Heart left ventricle (tissue), 16 donors: ENCODE results near the gene ENOX1. TPM values are rescaled to one million over a fixed set of nuclear protein-coding genes. Genes with fewer than 3 reads are reported as not detected.

ENCODE experiments used
- ATAC-seq, 4 donors: fragments of 200-7000 bp; cut with Tn5 transposase; one replicate each; pipeline ENCODE4 v1.9.1; 2020 to 2022; ENCODE audit warnings: moderate library complexity in 4 of 4, mild to moderate bottlenecking in 3 of 4, moderate number of reproducible peaks in 1 of 4
- DNase-seq, 5 donors: peaks; one replicate each; pipeline ENCODE4 v3.0.0-alpha.2; 2020
- H3K27ac ChIP-seq, 12 donors: fragments of 200-600 bp; sonication (generic) in 4 of 12; one replicate each; pipeline versions ENCODE4 v1.5.0 to v1.8.0; 2016 to 2022; ENCODE audit warnings: mild to moderate bottlenecking in 2 of 12
- H3K27me3 ChIP-seq, 9 donors: fragments of 200-600 bp; sonication (generic) in 2 of 9; one replicate each; pipeline versions ENCODE4 v1.5.1 to v1.8.0; 2016 to 2022; ENCODE audit warnings: mild to moderate bottlenecking in 3 of 9
- H3K36me3 ChIP-seq, 9 donors: fragments of 200-600 bp; sonication (generic) in 2 of 9; one replicate each; pipeline versions ENCODE4 v1.5.0 to v1.8.0; 2018 to 2022; ENCODE audit warnings: mild to moderate bottlenecking in 2 of 9
- H3K4me1 ChIP-seq, 12 donors: fragments of 200-600 bp; sonication (generic) in 4 of 12; one replicate each; pipeline versions ENCODE4 v1.5.0 to v1.8.0; 2016 to 2022; ENCODE audit warnings: mild to moderate bottlenecking in 3 of 12
- H3K4me3 ChIP-seq, 12 donors: fragments of 200-600 bp; sonication (generic) in 4 of 12; one replicate each; pipeline versions ENCODE4 v1.5.0 to v1.8.0; 2017 to 2022; ENCODE audit warnings: mild to moderate bottlenecking in 9 of 12, moderate library complexity in 4 of 12
- H3K9me3 ChIP-seq, 12 donors: fragments of 200-600 bp; sonication (generic) in 4 of 12; one replicate each; pipeline versions ENCODE4 v1.5.0 to v1.8.0; 2016 to 2022; ENCODE audit warnings: mild to moderate bottlenecking in 1 of 12
- CTCF ChIP-seq, 12 donors: fragments of 200-600 bp; sonication (generic) in 4 of 12; IDR thresholded peaks; one replicate each; pipeline versions ENCODE4 v1.5.0 to v1.8.0; 2018 to 2022; ENCODE audit warnings: antibody characterized with exemption in 12 of 12, mild to moderate bottlenecking in 5 of 12
- POLR2A ChIP-seq, 2 donors: fragments of 450-650 bp; IDR thresholded peaks; one replicate each; pipeline ENCODE4 v1.6.1; 2017; ENCODE audit warnings: antibody characterized with exemption in 2 of 2, mild to moderate bottlenecking in 2 of 2, moderate library complexity in 2 of 2
- WGBS, 4 donors: extraction: QIAGEN DNeasy Blood & Tissue Kit in 2 of 4; methylation state at CpG; one replicate each; pipeline versions ENCODE4 v1.1.5 to v1.1.7; 2013 to 2018; 5-methylcytosine and 5-hydroxymethylcytosine counted together
- intact Hi-C, 10 donors: fragments of 100-400 bp; cut with DNase I; formaldehyde crosslinking; loops; one replicate each; pipeline versions ENCODE4 v1.11.1 to v1.14.2; 2022
- polyA plus RNA-seq, 2 donors: library from polyadenylated mRNA; stranded (reverse); fragments of 200-250 nt; gene quantifications; one replicate each; pipeline ENCODE4 v1.2.3, GENCODE V29; 2013
- total RNA-seq, 9 donors: library from RNA; depleted of rRNA in 2 of 9; stranded (reverse); fragments of >200 nt in 2 of 9; fragmentation: NEBNext Ultra II Directional in 3 of 9; extraction: Animal tissue kit (Norgen Biotek cat#: 25700) in 3 of 9; gene quantifications; one replicate each; pipeline versions ENCODE4 v1.1.0 to v1.2.4, GENCODE V29; 2016 to 2023
- donor health status: ischemic (EF 13 %, LVEDD 7.1; RV severe dilation, severe dysfunction).
- donor health status: healthy with polysubstance abuse.
- donor health status: DM: no; HTN: yes; CAD: no.
- donor health status: DM: no; HTN: no; CAD: no.
- donor health status: ischemic (EF 25% LVEDD 6.9; RV normal size, moderate dysfunction).
- donor health status: ischemic (EF 25% LVEDD 5.7; RV mildly dilated, moderate dysfunction).
- donor health status: healthy.
- donor health status: DM: yes; HTN: yes; CAD: no.
- donor health status: ischemic (EF 35%, LVEDD 5.7; RV mildly dilated, moderate dysfunction).
- donor health status: nonischemic (EF 11% LVEDD 7.7; RV severe dilation, severe dysfunction).
- donor health status: DM: yes; HTN: yes; CAD: no.
- donor health status: PGD.
- donor health status: ischemic (EF 29% LVEDD 5.4; RV normal size, mild dysfunction).
- donor health status: nonischemic (EF 23%, LVEDD 6.1; RV moderate dilation, normal function).

The ENOX1 gene
- total and polyA plus RNA-seq, 11 donors, result 2.0 to 10.1 (median 5.4) TPM

DNA sequence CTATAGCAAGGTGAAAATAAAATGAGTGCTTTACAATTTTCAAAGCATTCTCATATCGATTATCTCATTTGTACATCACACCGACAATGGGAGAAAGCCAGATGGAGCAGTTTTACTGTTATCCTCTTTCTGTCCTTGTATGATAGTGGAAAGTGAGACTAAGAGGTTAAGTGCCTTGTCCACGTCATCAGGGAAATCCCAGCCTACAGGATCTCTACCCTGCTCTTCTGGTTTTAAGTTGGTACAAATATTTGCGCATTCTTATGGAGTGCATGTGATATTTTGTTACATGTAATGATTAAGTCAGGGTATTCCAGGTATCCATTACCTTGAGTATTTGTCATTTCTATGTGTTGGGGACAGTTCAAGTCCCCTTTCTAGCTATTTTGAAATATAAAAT, 12.4 kb upstream of the ENOX1 start:
- H3K4me3 ChIP-seq, result no peak overlapping the region
- no peak for ATAC-seq
- WGBS, 4 donors, result 77 to 86% (median 82%) methylated on average over 4 of the region's 4 CpGs
- no peaks in the 10 kb centered on the region for H3K9me3 ChIP-seq
- DNase-seq, result no peak
- no peak overlapping the region for H3K27ac ChIP-seq
- TF ChIP-seq POLR2A (IDR thresholded peaks at IDR 0.05) (no peak), CTCF (IDR thresholded peaks at IDR 0.05) (no peak)
- H3K36me3 ChIP-seq, result no peaks in the 10 kb centered on the region
- peaks cover 0 to 8% (median 0%) of the 10 kb centered on the region in 12 donors for H3K4me1 ChIP-seq
- intact Hi-C loops, result loop anchor here in 2 of 10 donors (5.0 to 10.0 kb wide), 2 partner anchors 494 to 1202 kb away; no protein-coding TSS in a partner anchor
- no peaks in the 10 kb centered on the region for H3K27me3 ChIP-seq

DNA sequence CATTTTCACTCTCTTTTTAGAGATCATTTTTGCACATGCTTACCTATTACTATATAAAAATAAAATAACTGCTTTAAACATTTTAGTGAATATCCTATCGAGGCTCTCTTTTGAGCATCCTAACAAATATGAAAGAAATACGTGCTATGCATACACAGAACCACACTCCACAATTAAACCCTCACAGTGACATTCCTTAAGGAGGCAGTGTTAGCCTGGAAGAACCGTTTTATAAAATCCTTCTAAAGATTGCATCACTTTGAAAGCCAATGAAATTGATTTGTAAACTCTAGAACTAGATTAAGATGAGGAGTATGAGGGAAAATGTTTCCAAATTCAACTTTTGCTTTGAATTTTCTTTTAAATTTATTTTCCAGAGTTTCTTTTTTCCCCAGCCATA, 11.1 kb upstream of the ENOX1 start:
- WGBS, 4 donors, result 73 to 78% (median 75%) methylated on average over 3 of the region's 3 CpGs
- no peaks in the 10 kb centered on the region for H3K9me3 ChIP-seq
- DNase-seq (no peak), ATAC-seq (no peak)
- intact Hi-C loops, result loop anchor here in 2 of 10 donors (5.0 to 10.0 kb wide), 2 partner anchors 493 to 1201 kb away; no protein-coding TSS in a partner anchor
- H3K27ac ChIP-seq, result no peak overlapping the region
- H3K27me3 ChIP-seq, result no peaks in the 10 kb centered on the region
- peaks cover 0 to 8% (median 0%) of the 10 kb centered on the region in 12 donors for H3K4me1 ChIP-seq
- no peak for TF ChIP-seq POLR2A (IDR thresholded peaks at IDR 0.05)
- TF ChIP-seq CTCF (IDR thresholded peaks at IDR 0.05), result no peak
- no peaks in the 10 kb centered on the region for H3K36me3 ChIP-seq
- no peak overlapping the region for H3K4me3 ChIP-seq

GRCh38 chr13:43797159-43797558, 10.4 kb upstream of the ENOX1 start:
- DNase-seq (no peak), ATAC-seq (no peak)
- Histone ChIP-seq H3K4me3 (no peak overlapping the region), H3K9me3 (no peaks in the 10 kb centered on the region), H3K36me3 (no peaks in the 10 kb centered on the region), H3K27ac (no peak overlapping the region), H3K4me1 (peaks cover 0 to 8% (median 0%) of the 10 kb centered on the region in 12 donors), H3K27me3 (no peaks in the 10 kb centered on the region)
- intact Hi-C loops, result loop anchor here in 2 of 10 donors (5.0 to 10.0 kb wide), 2 partner anchors 492 to 1200 kb away; no protein-coding TSS in a partner anchor
- no peak for TF ChIP-seq CTCF (IDR thresholded peaks at IDR 0.05)
- no peak for TF ChIP-seq POLR2A (IDR thresholded peaks at IDR 0.05)
- WGBS, 4 donors, result 88 to 95% (median 91%) methylated on average over 1 of the region's 1 CpG

DNA sequence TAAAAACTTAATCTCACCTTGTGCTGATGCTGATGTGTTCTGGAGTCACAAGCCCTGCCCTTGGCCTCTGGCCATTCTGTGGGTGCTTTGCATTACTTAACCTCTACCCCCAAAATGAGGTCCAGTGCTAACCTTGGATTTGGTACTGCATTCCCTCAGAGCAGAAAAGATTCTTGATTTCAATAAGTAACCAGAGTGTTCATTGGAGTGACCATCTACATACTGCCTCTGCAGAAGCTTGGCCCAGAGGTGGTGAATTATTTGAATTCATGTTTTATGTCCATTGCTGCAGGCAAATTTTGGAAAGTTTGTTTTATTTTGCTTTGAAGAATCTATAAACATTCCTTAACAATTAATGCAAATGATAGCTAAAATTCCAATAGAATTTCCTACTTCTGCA, 7.6 kb upstream of the ENOX1 start:
- H3K36me3 ChIP-seq, result no peaks in the 10 kb centered on the region
- intact Hi-C loops, result loop anchor here in 1 of 10 donors (10.0 kb wide), 1 partner anchor 490 kb away; no protein-coding TSS in a partner anchor

More for the DNA sequence above, 7.6 kb upstream of the ENOX1 start:
- ATAC-seq (no peak), DNase-seq (no peak)
- Histone ChIP-seq H3K4me3 (no peak overlapping the region), H3K4me1 (no peaks in the 10 kb centered on the region), H3K27ac (no peak overlapping the region), H3K27me3 (peaks cover 0 to 5% (median 0%) of the 10 kb centered on the region in 9 donors), H3K9me3 (no peaks in the 10 kb centered on the region)
- TF ChIP-seq POLR2A (IDR thresholded peaks at IDR 0.05), result no peak
- TF ChIP-seq CTCF (IDR thresholded peaks at IDR 0.05), result no peak
